Dendritic cell treated with granulocyte-macrophage colony-stimulating factor and Interleukin-4, amounts not matched to agents 40 ng/mL and 50 ng/mL, for 4 days (primary cell): Measurements from ENCODE around the gene LMNTD1.

Source experiments
- H3K27ac Mint-ChIP-seq: one replicate; pipeline ENCODE4 v1.8.0; 2022; ENCODE audit warnings: mild to moderate bottlenecking, mixed read lengths
- H3K27me3 Mint-ChIP-seq: one replicate; pipeline ENCODE4 v1.8.0; 2022; ENCODE audit warnings: mild to moderate bottlenecking, mixed read lengths
- H3K36me3 Mint-ChIP-seq: one replicate; pipeline ENCODE4 v1.8.0; 2022; ENCODE audit warnings: low read depth, mixed read lengths
- H3K4me1 Mint-ChIP-seq: one replicate; pipeline ENCODE4 v1.8.0; 2022; ENCODE audit warnings: low read depth, mixed read lengths
- H3K4me3 Mint-ChIP-seq: one replicate; pipeline ENCODE4 v1.8.0; 2022; ENCODE audit warnings: mild to moderate bottlenecking, moderate library complexity, mixed read lengths
- H3K9me3 Mint-ChIP-seq: one replicate; pipeline ENCODE4 v1.8.0; 2022; ENCODE audit warnings: mixed read lengths
- intact Hi-C: fragments of 100-400 bp; cut with micrococcal nuclease; formaldehyde crosslinking; loops from one replicate; pipeline ENCODE4 v1.15.0; 2022

Gene LMNTD1

DNA sequence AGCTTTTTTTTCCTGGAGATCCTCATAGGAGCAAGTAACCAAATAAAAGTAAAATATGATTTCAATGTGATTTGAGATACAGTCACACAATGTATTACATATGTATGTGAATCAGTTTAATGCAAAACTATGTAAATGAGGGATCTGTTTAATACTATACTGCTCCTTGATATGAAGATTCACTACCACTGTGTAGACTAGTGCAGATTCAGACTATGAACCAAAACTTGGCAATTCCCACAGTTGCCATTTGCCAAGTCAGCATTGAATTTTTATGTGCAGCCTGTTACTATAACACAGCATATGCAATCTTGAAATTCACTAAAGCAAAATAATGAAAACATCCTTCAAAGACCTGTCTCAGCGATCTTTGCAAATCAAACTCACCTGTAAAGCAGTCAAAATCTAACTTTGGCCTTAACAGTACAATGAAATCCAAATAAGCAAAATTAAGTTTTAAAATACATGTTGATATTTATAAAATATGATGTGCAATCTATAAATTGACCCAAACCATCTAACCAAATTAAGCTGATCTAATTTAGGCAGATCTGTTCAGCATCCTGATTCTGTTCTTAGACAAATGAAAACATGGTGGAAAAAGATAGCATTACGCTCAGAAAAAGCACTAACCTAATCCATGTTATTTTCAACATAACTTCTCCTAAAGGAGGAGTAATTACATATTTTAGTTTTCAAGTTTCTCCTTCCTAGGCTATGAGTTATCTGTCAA is 25.5 kb upstream of the LMNTD1 start:
- Mint-ChIP-seq H3K4me3 (no peak overlapping the region), H3K9me3 (no peaks in the 10 kb centered on the region), H3K4me1 (no peaks in the 10 kb centered on the region), H3K27ac (no peak overlapping the region), H3K36me3 (no peaks in the 10 kb centered on the region), H3K27me3 (no peaks in the 10 kb centered on the region)
- intact Hi-C loops, result no loop called here

DNA sequence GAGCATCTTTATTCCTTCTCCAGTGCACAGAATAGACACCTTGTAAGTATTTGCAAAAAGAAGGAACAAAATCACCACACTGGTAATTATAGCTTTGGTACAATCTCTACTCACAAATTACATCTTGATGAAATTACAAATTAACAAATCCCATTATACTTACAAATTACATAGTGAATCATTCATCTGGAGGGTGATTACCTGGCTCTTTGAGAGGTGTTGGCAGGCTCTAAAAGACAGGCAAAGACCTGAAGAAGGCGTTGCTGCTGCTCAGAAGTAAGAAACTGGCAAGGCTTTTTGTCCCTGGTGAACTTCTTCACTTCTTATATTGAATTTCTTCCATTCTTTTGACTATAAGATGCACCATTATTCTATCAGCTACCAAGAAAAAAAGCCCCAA is 21.7 kb upstream of the LMNTD1 start:
- no peaks in the 10 kb centered on the region for H3K9me3 Mint-ChIP-seq
- no peaks in the 10 kb centered on the region for H3K36me3 Mint-ChIP-seq
- intact Hi-C loops, result no loop called here
- H3K4me1 Mint-ChIP-seq, result no peaks in the 10 kb centered on the region
- no peaks in the 10 kb centered on the region for H3K27me3 Mint-ChIP-seq
- no peak overlapping the region for H3K4me3 Mint-ChIP-seq
- no peak overlapping the region for H3K27ac Mint-ChIP-seq

DNA sequence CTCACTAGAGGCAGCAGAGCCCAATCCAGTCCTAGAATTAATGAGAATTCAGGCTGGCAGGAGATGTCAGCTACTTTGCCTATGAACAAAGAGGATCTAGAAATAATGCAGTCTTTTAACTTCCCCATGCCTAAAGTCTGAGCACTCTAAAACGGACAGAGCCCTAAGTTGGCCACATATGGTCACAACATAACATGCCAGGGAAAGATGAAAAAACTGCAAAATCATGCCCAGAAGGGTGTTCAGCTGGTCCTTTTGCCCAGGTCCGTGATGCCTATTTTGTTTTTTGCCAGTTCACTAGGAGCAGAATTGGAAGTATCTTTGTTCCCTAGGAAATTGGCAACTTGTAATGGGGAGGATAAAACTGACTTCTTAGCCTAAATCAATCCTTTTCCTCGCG is 20.3 kb upstream of the LMNTD1 start:
- Mint-ChIP-seq H3K4me1 (no peaks in the 10 kb centered on the region), H3K9me3 (no peaks in the 10 kb centered on the region), H3K27ac (no peak overlapping the region), H3K4me3 (no peak overlapping the region), H3K27me3 (no peaks in the 10 kb centered on the region), H3K36me3 (no peaks in the 10 kb centered on the region)
- intact Hi-C loops, result no loop called here

DNA sequence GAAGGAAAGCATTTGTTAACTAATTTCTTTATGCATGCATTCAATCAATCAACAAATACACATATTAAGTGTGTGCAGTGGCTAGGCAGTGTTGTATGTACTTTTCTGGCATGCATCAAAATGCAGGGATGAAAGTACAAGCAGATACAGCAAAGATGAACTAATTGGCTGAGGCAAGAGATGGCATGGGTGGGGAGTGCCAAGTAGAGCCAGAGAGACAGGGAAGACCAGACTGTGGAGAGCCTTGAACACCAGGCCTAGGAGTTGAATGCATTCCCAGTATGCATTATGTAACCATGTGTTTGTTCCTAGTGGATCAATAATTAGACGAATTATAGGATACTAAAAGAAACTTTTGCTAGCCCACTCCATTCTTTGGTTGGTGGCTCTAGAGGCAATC is 17.3 kb upstream of the LMNTD1 start:
- H3K27me3 Mint-ChIP-seq, result no peaks in the 10 kb centered on the region
- no peak overlapping the region for H3K4me3 Mint-ChIP-seq
- no peaks in the 10 kb centered on the region for H3K36me3 Mint-ChIP-seq
- intact Hi-C loops, result no loop called here
- H3K4me1 Mint-ChIP-seq, result no peaks in the 10 kb centered on the region
- H3K9me3 Mint-ChIP-seq, result no peaks in the 10 kb centered on the region
- no peak overlapping the region for H3K27ac Mint-ChIP-seq

DNA sequence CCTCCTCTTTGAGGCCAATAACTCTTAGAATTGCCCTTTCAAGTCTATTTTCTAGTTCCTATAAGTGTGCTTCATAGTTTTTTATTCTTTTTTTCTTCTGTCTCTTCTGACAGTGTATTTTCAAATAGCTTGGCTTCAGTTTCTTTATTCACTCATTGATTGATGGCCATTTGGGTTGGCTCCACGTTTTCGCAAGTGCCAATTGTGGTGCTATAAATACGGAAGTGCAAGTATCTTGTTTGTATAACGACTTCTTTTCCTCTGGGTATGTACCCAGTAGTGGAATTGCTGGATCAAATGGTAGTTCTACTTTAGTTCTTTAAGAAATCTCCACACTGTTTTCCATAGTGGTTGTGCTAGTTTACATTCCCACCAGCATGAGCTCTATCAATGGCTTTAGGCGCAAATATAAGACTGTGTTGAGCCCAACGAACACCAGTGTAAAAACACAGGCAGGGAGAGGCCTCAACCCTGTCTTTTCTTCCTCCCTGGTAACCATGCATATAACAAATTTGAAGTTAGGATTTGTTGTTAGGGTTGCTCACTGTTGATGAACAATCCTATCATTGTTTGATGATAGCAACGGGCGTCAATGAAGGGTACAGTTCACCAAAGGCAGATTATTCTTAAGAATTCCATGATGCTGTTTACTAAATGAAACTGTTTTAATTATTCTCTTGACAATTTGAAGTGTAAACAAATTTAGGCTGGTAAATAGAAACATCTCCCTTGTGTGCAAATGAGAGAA is 13.3 kb upstream of the LMNTD1 start:
- Mint-ChIP-seq H3K4me3 (no peak overlapping the region), H3K9me3 (no peaks in the 10 kb centered on the region), H3K27me3 (peaks cover under 1% of the 10 kb centered on the region), H3K4me1 (no peaks in the 10 kb centered on the region), H3K27ac (no peak overlapping the region), H3K36me3 (no peaks in the 10 kb centered on the region)
- intact Hi-C loops, result no loop called here

DNA sequence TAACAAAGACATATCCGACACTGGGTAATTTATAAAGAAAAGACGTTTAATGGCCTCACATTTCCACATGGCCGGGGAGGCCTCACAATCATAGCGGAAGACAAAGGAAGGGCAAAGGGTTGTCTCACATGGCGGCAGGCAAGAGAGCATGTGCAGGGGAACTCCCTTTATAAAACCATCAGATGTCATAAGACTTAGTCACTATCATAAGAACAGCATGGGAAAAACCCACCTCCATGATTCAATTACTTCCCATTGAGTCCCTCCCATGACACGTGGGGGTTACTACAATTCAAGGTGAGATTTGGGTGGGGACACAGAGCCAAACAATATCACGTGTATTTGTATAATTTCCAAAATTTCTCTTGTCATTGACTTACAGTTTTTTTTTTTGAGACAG is 5.5 kb upstream of the LMNTD1 start:
- Mint-ChIP-seq H3K9me3 (peaks cover 8% of the 10 kb centered on the region), H3K27me3 (peaks cover 9% of the 10 kb centered on the region), H3K4me1 (peaks cover 5% of the 10 kb centered on the region), H3K27ac (no peak overlapping the region), H3K4me3 (no peak overlapping the region), H3K36me3 (no peaks in the 10 kb centered on the region)
- intact Hi-C loops, result no loop called here

DNA sequence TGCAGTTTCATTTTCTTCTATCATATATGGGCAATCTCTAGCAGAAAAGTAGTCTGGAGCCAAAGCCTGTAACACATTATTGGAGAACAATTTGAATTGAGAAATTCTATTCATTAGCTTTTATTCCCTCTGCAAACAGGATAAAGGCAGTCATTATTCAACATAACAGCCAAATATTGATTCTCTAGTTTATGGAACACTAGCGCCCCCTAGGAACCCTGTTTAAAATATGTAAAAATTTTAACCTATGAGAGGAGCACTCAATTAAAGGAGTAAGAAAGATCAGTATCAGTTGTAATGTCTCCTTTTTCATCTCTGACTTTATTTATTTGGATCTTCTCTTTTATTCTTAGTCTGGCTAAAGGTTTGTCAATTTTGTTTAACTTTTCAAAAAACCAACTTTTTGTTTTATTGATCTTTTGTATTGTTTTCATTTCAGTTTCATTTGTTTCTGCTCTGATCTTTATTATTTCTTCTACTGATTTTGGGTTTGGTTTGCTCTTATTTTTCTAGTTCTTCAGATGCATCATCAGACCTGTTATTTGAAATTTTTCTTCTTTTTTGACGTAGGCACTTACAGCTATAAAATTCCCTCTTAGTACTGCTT is 4.8 kb upstream of the LMNTD1 start:
- intact Hi-C loops, result no loop called here
- no peaks in the 10 kb centered on the region for H3K36me3 Mint-ChIP-seq
- H3K4me3 Mint-ChIP-seq, result no peak overlapping the region
- peaks cover 8% of the 10 kb centered on the region for H3K9me3 Mint-ChIP-seq
- H3K27me3 Mint-ChIP-seq, result peaks cover 9% of the 10 kb centered on the region
- no peak overlapping the region for H3K27ac Mint-ChIP-seq
- peaks cover 5% of the 10 kb centered on the region for H3K4me1 Mint-ChIP-seq

DNA sequence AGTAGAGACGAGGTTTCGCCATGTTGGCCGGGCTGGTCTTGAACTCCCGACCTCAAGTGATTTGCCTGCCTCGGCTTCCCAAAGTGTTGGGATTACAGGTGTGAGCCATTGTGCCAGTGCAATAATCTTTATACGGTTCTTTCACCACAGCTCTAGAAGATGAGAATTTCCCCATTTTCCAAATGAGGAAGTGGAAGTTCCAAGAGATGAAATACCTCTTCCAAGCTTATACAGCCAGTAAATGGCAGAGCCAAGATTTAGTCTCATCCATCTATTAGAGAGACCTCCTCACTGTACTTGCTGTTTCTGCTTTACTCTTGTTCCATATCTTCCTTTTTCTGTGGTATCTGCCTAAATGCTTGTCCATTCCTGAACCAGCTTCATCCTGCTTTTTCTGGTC is 3.1 kb upstream of the LMNTD1 start:
- H3K27ac Mint-ChIP-seq, result no peak overlapping the region
- peaks cover 8% of the 10 kb centered on the region for H3K9me3 Mint-ChIP-seq
- H3K4me3 Mint-ChIP-seq, result no peak overlapping the region
- H3K4me1 Mint-ChIP-seq, result peaks cover 5% of the 10 kb centered on the region
- no peaks in the 10 kb centered on the region for H3K36me3 Mint-ChIP-seq
- H3K27me3 Mint-ChIP-seq, result peaks cover 11% of the 10 kb centered on the region
- intact Hi-C loops, result no loop called here

DNA sequence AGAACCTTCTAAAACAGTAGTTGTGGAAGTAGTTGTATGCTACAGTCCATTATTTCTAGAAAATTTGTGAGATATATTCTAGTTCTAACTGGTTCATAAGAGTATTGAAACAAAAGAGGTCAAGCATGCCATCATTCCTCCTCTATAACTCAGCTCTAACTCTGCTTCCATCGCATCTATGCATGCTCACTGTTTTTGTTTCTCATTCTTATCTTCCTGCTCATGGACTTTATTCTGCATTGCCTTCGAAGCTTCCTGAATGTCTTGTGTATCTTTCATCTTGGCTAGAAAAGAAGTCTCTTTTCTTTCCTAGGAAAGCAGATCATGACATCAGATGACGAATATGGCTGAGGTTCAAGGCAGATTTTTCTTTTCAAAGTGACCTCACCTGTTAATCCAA is 402 bp downstream of the LMNTD1 start:
- H3K9me3 Mint-ChIP-seq, result no peaks in the 10 kb centered on the region
- no peaks in the 10 kb centered on the region for H3K36me3 Mint-ChIP-seq
- no peak overlapping the region for H3K27ac Mint-ChIP-seq
- no peak overlapping the region for H3K4me3 Mint-ChIP-seq
- H3K4me1 Mint-ChIP-seq, result peaks cover 5% of the 10 kb centered on the region
- peaks cover 8% of the 10 kb centered on the region for H3K27me3 Mint-ChIP-seq
- intact Hi-C loops, result loop anchor here (5.0 kb wide), 1 partner anchor 120 kb away; no protein-coding TSS in a partner anchor

DNA sequence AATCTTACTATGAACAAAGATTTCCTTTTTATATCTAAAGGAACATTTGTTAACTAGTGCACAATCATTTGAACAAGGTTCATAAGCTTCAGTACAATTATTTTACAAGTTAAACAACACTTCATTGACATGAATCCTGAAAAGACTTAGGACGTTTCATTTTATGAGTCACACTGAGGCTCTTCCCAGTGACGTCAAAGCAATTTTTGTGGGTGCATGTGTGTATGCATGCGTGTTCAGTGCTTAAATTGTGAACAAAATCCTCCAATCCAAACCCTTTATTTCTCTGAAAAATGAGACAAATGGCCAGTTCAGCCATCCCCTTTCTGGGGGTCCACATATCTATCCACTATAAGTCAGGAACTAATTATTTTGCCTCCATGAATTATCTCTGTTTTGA is 2.9 kb downstream of the LMNTD1 start:
- Mint-ChIP-seq H3K27me3 (peaks cover 5% of the 10 kb centered on the region), H3K4me3 (no peak overlapping the region), H3K9me3 (no peaks in the 10 kb centered on the region), H3K27ac (no peak overlapping the region), H3K4me1 (no peaks in the 10 kb centered on the region), H3K36me3 (no peaks in the 10 kb centered on the region)
- intact Hi-C loops, result loop anchor here (5.0 kb wide), 1 partner anchor 118 kb away; no protein-coding TSS in a partner anchor

DNA sequence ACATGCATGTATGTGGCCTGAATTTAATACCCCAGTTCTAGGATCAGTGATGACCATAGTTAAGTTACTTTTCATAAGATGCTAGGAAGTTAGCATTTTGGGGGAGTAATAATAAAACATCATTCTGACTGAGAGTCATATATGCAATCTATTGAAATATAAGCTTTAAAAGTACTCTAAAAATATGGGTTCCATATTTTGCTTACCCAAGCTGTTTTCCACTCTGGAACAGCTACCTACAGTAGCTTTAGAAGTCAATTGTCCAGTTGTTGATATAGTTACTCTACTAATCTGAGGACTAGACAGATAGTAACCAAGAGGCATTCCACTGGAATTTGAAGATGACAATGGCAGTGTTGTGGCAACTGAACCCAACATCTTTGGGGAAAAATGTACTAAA is 4.0 kb downstream of the LMNTD1 start:
- no peak overlapping the region for H3K27ac Mint-ChIP-seq
- no peak overlapping the region for H3K4me3 Mint-ChIP-seq
- peaks cover 4% of the 10 kb centered on the region for H3K27me3 Mint-ChIP-seq
- intact Hi-C loops, result no loop called here
- no peaks in the 10 kb centered on the region for H3K4me1 Mint-ChIP-seq
- no peaks in the 10 kb centered on the region for H3K9me3 Mint-ChIP-seq
- H3K36me3 Mint-ChIP-seq, result no peaks in the 10 kb centered on the region

DNA sequence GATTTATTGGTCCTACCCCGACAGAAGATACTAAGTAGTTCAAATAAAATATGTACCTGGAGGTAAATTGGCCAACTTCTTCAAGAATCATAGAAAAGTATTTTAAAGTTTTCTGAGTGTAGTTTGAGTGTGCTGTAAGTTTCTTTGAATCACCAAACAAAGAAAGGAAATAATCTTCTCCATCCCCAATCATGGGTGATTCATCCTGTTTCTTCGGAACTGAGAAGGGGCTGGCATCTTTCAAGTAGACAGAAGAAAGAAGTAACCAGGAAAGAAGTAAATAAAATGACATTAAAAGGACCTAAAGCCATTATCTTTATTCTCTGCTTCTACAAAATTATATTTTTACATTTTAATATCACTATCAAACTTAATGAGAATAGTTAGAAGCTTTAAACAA is 6.8 kb downstream of the LMNTD1 start:
- intact Hi-C loops, result no loop called here
- H3K4me1 Mint-ChIP-seq, result no peaks in the 10 kb centered on the region
- peaks cover 1% of the 10 kb centered on the region for H3K27me3 Mint-ChIP-seq
- no peaks in the 10 kb centered on the region for H3K36me3 Mint-ChIP-seq
- no peak overlapping the region for H3K4me3 Mint-ChIP-seq
- no peaks in the 10 kb centered on the region for H3K9me3 Mint-ChIP-seq
- no peak overlapping the region for H3K27ac Mint-ChIP-seq

DNA sequence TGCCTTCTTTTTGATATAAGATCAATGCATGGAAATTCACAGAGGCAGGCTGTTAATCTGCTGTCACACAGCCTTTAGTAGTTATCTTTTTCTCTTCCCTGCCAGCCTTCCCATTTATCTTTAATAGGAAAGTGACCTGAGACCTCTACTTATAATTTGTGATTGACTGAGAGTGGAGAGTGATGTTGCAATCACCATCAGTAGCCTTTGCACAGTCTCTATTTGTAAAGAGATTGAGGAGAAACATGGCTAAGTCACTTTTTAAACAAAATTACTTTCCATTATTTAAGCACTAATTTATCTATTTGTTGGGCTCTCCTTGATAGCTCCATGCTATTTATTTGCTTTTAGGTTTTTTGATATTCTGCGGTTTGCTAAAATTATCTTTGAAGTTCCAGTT is 19.9 kb downstream of the LMNTD1 start:
- Mint-ChIP-seq H3K36me3 (no peaks in the 10 kb centered on the region), H3K9me3 (peaks cover 16% of the 10 kb centered on the region), H3K4me1 (no peaks in the 10 kb centered on the region), H3K27me3 (no peaks in the 10 kb centered on the region), H3K27ac (no peak overlapping the region), H3K4me3 (no peak overlapping the region)
- intact Hi-C loops, result no loop called here

DNA sequence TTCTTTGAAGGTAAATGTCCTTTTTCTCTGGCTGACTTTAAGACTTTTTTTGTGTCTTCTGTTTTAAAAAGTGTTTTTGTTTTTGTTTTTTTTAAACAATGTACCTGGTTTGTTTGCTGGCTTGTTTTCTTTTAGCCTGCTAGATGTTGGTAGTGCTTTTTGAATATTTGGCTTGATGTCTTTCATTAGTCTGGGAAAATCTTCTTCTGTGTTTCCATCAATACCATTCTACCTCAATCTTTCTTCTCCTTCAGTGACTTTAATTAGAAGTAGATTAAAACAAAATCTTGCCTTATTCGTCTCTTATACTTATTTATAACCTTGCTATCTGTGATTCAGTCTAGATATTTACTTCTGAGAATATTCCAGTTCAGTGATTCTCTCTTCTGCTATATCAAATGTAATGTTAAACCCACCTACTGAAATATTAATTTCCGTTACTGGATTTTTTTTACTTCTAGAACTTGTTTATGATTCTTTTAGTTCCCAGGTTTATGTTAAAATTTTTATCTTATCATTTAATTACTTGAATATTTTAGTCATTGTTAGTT is 21.5 kb downstream of the LMNTD1 start:
- intact Hi-C loops, result no loop called here
- Mint-ChIP-seq H3K27ac (no peak overlapping the region), H3K27me3 (no peaks in the 10 kb centered on the region), H3K4me3 (no peak overlapping the region), H3K4me1 (no peaks in the 10 kb centered on the region), H3K9me3 (peaks cover 16% of the 10 kb centered on the region), H3K36me3 (no peaks in the 10 kb centered on the region)
